DOHH2 (cell line): ENCODE measurements around the gene MFAP3.

Experiments
- H3F3A ChIP-seq: fragments of 200-600 bp; sonication (generic), shearing (Covaris generic); 2 replicates; pipeline ENCODE4 v1.6.0; 2016; ENCODE audit warnings: antibody characterized with exemption, mild to moderate bottlenecking; ENCODE audit not compliant: control insufficient read depth, insufficient read depth
- H3K27ac ChIP-seq: fragments of 200-600 bp; sonication (generic); 2 replicates; pipeline ENCODE4 v1.5.1; 2014; ENCODE audit warnings: low read depth, mild to moderate bottlenecking, low read length, moderate library complexity
- H3K27me3 ChIP-seq: fragments of 200-600 bp; sonication (generic); 2 replicates; pipeline ENCODE4 v1.6.1; 2014; ENCODE audit warnings: mild to moderate bottlenecking, low read length, mixed read lengths; ENCODE audit not compliant: control insufficient read depth
- H3K36me3 ChIP-seq: fragments of 200-600 bp; sonication (generic); 2 replicates; pipeline ENCODE4 v1.6.1; 2014; ENCODE audit warnings: mild to moderate bottlenecking, low read length, moderate library complexity, mixed read lengths; ENCODE audit not compliant: control insufficient read depth
- H3K4me1 ChIP-seq: fragments of 200-600 bp; sonication (generic); 2 replicates; pipeline ENCODE4 v1.6.1; 2014; ENCODE audit warnings: mild to moderate bottlenecking, low read length, mixed read lengths; ENCODE audit not compliant: control insufficient read depth
- H3K4me2 ChIP-seq: fragments of 200-600 bp; sonication (generic); 2 replicates; pipeline ENCODE4 v1.6.0; 2014; ENCODE audit warnings: mild to moderate bottlenecking, low read length, moderate library complexity
- H3K4me3 ChIP-seq: fragments of 200-600 bp; sonication (generic); 2 replicates; pipeline ENCODE4 v1.5.1; 2014; ENCODE audit warnings: mild to moderate bottlenecking, low read length, mixed read lengths
- H3K79me2 ChIP-seq: fragments of 200-600 bp; sonication (generic); 2 replicates; pipeline ENCODE4 v1.6.1; 2014; ENCODE audit warnings: mild to moderate bottlenecking, low read length, mixed read lengths; ENCODE audit not compliant: control insufficient read depth
- H3K9me2 ChIP-seq: fragments of 200-600 bp; sonication (generic); replicated peaks from 2 replicates; pipeline ENCODE4 v1.6.1; 2014; ENCODE audit warnings: mild to moderate bottlenecking, low read length, mixed read lengths; ENCODE audit not compliant: control insufficient read depth
- H3K9me3 ChIP-seq: fragments of 200-600 bp; sonication (generic); 2 replicates; pipeline ENCODE4 v1.6.1; 2014; ENCODE audit warnings: antibody characterized with exemption, low read length, mixed read lengths; ENCODE audit not compliant: control insufficient read depth, insufficient read depth
- H4K20me1 ChIP-seq: fragments of 200-600 bp; sonication (generic); 2 replicates; pipeline ENCODE4 v1.6.0; 2014; ENCODE audit warnings: low read depth, mild to moderate bottlenecking, antibody characterized with exemption, low read length, moderate library complexity; ENCODE audit not compliant: control insufficient read depth, insufficient read depth
- CTCF ChIP-seq: fragments of 200-600 bp; sonication (generic); IDR thresholded peaks from one replicate; pipeline ENCODE4 v1.5.1; 2014; ENCODE audit warnings: antibody characterized with exemption, mild to moderate bottlenecking, low read depth, low read length; ENCODE audit not compliant: poor library complexity, severe bottlenecking
- EZH2phosphoT487 ChIP-seq: fragments of 200-600 bp; sonication (generic); IDR thresholded peaks from 2 replicates; pipeline ENCODE4 v1.6.1; 2017; ENCODE audit warnings: borderline replicate concordance, mild to moderate bottlenecking, antibody characterized with exemption, low read length, moderate library complexity, mixed read lengths

MFAP3 gene

GRCh38 chr5:154025951-154026350 is 12.8 kb upstream of the MFAP3 start:
- Histone ChIP-seq H3F3A (no peaks in the 10 kb centered on the region), H3K27me3 (no peaks in the 10 kb centered on the region), H4K20me1 (no peaks in the 10 kb centered on the region), H3K36me3 (peaks cover 11% of the 10 kb centered on the region), H3K79me2 (no peaks in the 10 kb centered on the region), H3K4me1 (no peaks in the 10 kb centered on the region), H3K9me3 (no peaks in the 10 kb centered on the region), H3K4me2 (no peak overlapping the region), H3K4me3 (no peak overlapping the region), H3K27ac (no peak overlapping the region), H3K9me2 (no peaks in the 10 kb centered on the region)
- TF ChIP-seq CTCF: no peak
- no peak for TF ChIP-seq EZH2phosphoT487

- Histone ChIP-seq H3K4me2 (no peak overlapping the region), H3K27me3 (no peaks in the 10 kb centered on the region), H3K27ac (no peak overlapping the region), H4K20me1 (no peaks in the 10 kb centered on the region), H3K79me2 (peaks cover 8% of the 10 kb centered on the region), H3K9me3 (no peaks in the 10 kb centered on the region), H3K4me3 (no peak overlapping the region), H3K9me2 (no peaks in the 10 kb centered on the region), H3F3A (no peaks in the 10 kb centered on the region; the same call in 1 of the 2 replicates), H3K36me3 (peaks cover 12% of the 10 kb centered on the region; the same call in 1 of the 2 replicates), H3K4me1 (peaks cover 10% of the 10 kb centered on the region)
- TF ChIP-seq EZH2phosphoT487: no peak
- TF ChIP-seq CTCF: no peak
Observed at GRCh38 chr5:154031937-154032489, 6.8 kb upstream of the MFAP3 start.

GRCh38 chr5:154034944-154035343 is 3.8 kb upstream of the MFAP3 start:
- no peaks in the 10 kb centered on the region for H4K20me1 ChIP-seq
- H3F3A ChIP-seq: peaks cover 5% of the 10 kb centered on the region; the same call in 1 of the 2 replicates
- no peak overlapping the region for H3K4me2 ChIP-seq
- no peaks in the 10 kb centered on the region for H3K27me3 ChIP-seq
- H3K36me3 ChIP-seq: peaks cover 10% of the 10 kb centered on the region
- peaks cover 22% of the 10 kb centered on the region for H3K4me1 ChIP-seq
- no peak overlapping the region for H3K4me3 ChIP-seq
- H3K9me3 ChIP-seq: no peaks in the 10 kb centered on the region
- no peak for TF ChIP-seq CTCF
- TF ChIP-seq EZH2phosphoT487: no peak
- no peak overlapping the region for H3K27ac ChIP-seq
- H3K9me2 ChIP-seq: no peaks in the 10 kb centered on the region
- peaks cover 29% of the 10 kb centered on the region for H3K79me2 ChIP-seq
